Measurements from ENCODE around the gene DMKN. TPM values are rescaled to one million over a fixed set of nuclear protein-coding genes. Genes with fewer than 3 reads are reported as not detected.

The DMKN gene
- total and polyA plus RNA-seq, 4 donors = 1.4 to 9.4 (median 2.4) TPM

DNA sequence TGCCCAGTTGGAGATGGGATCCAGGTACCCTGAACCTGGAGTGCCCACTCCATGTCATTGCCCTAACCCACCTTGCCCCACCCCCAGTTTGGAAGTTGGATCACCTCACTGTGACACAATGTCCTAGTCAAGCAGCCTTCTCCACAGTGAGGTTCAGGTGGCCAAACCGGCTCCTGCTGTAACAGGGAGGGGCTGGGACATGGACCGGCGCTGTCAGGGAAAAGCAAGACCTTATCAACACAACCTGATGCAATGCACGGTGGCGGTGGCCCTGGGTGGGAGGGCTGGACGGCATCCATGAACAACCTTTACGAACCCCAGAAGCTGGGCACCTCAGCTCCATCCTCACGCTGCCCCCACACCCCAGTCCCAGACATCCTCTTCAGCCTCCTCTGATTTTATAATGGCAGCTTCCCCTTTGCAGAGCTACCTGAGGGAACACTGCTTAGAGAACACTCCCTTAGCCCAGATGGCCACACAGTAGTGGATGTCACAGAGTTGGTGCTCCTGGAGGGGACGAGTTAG, 21.6 kb downstream of the DMKN start:
- Histone ChIP-seq H3K27me3 (ENCODE audit: control insufficient read depth in 4 of 4, insufficient read depth in 4 of 4, low read length in 3 of 4) (no peaks in the 10 kb centered on the region), H3K4me3 (ENCODE audit: low read depth in 1 of 3, low read length in 3 of 3) (no peak overlapping the region), H3K36me3 (ENCODE audit: control insufficient read depth in 4 of 4, insufficient read depth in 3 of 4, low read depth in 1 of 4, low read length in 3 of 4) (peaks cover 0 to 1% (median 0%) of the 10 kb centered on the region in 4 donors), H3K27ac (ENCODE audit: low read depth in 1 of 2, low read length in 2 of 2) (no peak overlapping the region), H3K4me1 (ENCODE audit: control insufficient read depth in 4 of 4, insufficient read depth in 4 of 4, low read length in 3 of 4) (no peaks in the 10 kb centered on the region), H3K9me3 (ENCODE audit: control insufficient read depth in 4 of 4, low read length in 3 of 4) (no peaks in the 10 kb centered on the region), H3K9ac (ENCODE audit: low read depth in 1 of 2, low read length in 2 of 2) (no peak overlapping the region)
- no peak for DNase-seq (ENCODE audit: low spot score)
- WGBS = 78% methylated on average over 9 of the region's 9 CpGs
- no peak for TF ChIP-seq NR2F2 (IDR thresholded peaks at IDR 0.05)
- no peak for TF ChIP-seq JUND (IDR thresholded peaks at IDR 0.05)
- TF ChIP-seq TAF1 (conservative IDR thresholded peaks at IDR 0.05) = no peak
- no peak for TF ChIP-seq FOXA1 (IDR thresholded peaks at IDR 0.05)
- no peak for TF ChIP-seq EGR1 (IDR thresholded peaks at IDR 0.05; ENCODE audit: low read depth in 2 of 2)
- no peak for TF ChIP-seq GABPA (IDR thresholded peaks at IDR 0.05 in 1 of 2, conservative IDR thresholded peaks at IDR 0.05 in 1 of 2)
- TF ChIP-seq, protein P1, sequence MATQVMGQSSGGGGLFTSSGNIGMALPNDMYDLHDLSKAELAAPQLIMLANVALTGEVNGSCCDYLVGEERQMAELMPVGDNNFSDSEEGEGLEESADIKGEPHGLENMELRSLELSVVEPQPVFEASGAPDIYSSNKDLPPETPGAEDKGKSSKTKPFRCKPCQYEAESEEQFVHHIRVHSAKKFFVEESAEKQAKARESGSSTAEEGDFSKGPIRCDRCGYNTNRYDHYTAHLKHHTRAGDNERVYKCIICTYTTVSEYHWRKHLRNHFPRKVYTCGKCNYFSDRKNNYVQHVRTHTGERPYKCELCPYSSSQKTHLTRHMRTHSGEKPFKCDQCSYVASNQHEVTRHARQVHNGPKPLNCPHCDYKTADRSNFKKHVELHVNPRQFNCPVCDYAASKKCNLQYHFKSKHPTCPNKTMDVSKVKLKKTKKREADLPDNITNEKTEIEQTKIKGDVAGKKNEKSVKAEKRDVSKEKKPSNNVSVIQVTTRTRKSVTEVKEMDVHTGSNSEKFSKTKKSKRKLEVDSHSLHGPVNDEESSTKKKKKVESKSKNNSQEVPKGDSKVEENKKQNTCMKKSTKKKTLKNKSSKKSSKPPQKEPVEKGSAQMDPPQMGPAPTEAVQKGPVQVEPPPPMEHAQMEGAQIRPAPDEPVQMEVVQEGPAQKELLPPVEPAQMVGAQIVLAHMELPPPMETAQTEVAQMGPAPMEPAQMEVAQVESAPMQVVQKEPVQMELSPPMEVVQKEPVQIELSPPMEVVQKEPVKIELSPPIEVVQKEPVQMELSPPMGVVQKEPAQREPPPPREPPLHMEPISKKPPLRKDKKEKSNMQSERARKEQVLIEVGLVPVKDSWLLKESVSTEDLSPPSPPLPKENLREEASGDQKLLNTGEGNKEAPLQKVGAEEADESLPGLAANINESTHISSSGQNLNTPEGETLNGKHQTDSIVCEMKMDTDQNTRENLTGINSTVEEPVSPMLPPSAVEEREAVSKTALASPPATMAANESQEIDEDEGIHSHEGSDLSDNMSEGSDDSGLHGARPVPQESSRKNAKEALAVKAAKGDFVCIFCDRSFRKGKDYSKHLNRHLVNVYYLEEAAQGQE (IDR thresholded peaks at IDR 0.05) = no peak
- TF ChIP-seq, protein P2, sequence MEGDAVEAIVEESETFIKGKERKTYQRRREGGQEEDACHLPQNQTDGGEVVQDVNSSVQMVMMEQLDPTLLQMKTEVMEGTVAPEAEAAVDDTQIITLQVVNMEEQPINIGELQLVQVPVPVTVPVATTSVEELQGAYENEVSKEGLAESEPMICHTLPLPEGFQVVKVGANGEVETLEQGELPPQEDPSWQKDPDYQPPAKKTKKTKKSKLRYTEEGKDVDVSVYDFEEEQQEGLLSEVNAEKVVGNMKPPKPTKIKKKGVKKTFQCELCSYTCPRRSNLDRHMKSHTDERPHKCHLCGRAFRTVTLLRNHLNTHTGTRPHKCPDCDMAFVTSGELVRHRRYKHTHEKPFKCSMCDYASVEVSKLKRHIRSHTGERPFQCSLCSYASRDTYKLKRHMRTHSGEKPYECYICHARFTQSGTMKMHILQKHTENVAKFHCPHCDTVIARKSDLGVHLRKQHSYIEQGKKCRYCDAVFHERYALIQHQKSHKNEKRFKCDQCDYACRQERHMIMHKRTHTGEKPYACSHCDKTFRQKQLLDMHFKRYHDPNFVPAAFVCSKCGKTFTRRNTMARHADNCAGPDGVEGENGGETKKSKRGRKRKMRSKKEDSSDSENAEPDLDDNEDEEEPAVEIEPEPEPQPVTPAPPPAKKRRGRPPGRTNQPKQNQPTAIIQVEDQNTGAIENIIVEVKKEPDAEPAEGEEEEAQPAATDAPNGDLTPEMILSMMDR (IDR thresholded peaks at IDR 0.05; ENCODE audit: low read depth, low read length, missing input control) = no peak
- TF ChIP-seq, protein P3, sequence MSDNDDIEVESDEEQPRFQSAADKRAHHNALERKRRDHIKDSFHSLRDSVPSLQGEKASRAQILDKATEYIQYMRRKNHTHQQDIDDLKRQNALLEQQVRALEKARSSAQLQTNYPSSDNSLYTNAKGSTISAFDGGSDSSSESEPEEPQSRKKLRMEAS (IDR thresholded peaks at IDR 0.05) = no peak
- TF ChIP-seq YY1 (IDR thresholded peaks at IDR 0.05) = no peak
- TF ChIP-seq, protein P4, sequence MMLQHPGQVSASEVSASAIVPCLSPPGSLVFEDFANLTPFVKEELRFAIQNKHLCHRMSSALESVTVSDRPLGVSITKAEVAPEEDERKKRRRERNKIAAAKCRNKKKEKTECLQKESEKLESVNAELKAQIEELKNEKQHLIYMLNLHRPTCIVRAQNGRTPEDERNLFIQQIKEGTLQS (IDR thresholded peaks at IDR 0.05) = no peak
- no peak for TF ChIP-seq HNF4G (IDR thresholded peaks at IDR 0.05)
- no peak for TF ChIP-seq RAD21 (IDR thresholded peaks at IDR 0.05)
- no peak for TF ChIP-seq FOXA2 (IDR thresholded peaks at IDR 0.05)
- no peak for TF ChIP-seq HNF4A (conservative IDR thresholded peaks at IDR 0.05)
- TF ChIP-seq RXRA (IDR thresholded peaks at IDR 0.05) = no peak
- TF ChIP-seq, protein P5, sequence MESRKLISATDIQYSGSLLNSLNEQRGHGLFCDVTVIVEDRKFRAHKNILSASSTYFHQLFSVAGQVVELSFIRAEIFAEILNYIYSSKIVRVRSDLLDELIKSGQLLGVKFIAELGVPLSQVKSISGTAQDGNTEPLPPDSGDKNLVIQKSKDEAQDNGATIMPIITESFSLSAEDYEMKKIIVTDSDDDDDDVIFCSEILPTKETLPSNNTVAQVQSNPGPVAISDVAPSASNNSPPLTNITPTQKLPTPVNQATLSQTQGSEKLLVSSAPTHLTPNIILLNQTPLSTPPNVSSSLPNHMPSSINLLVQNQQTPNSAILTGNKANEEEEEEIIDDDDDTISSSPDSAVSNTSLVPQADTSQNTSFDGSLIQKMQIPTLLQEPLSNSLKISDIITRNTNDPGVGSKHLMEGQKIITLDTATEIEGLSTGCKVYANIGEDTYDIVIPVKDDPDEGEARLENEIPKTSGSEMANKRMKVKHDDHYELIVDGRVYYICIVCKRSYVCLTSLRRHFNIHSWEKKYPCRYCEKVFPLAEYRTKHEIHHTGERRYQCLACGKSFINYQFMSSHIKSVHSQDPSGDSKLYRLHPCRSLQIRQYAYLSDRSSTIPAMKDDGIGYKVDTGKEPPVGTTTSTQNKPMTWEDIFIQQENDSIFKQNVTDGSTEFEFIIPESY (IDR thresholded peaks at IDR 0.05) = no peak
- TF ChIP-seq SP1 (IDR thresholded peaks at IDR 0.05) = no peak
